Inflammatory macrophage treated with lipopolysaccharide for 4 hours (primary cell): ENCODE data around the gene SEPTIN11.
"Not testable (repeated sequence)": the region's sequence is repeated elsewhere in the genome, so short reads cannot be mapped to it uniquely, and the experiment has no call there.

Experiments used
- DNase-seq: peaks from one replicate; pipeline ENCODE4 v3.0.0-alpha.2; 2020

The SEPTIN11 gene

DNA sequence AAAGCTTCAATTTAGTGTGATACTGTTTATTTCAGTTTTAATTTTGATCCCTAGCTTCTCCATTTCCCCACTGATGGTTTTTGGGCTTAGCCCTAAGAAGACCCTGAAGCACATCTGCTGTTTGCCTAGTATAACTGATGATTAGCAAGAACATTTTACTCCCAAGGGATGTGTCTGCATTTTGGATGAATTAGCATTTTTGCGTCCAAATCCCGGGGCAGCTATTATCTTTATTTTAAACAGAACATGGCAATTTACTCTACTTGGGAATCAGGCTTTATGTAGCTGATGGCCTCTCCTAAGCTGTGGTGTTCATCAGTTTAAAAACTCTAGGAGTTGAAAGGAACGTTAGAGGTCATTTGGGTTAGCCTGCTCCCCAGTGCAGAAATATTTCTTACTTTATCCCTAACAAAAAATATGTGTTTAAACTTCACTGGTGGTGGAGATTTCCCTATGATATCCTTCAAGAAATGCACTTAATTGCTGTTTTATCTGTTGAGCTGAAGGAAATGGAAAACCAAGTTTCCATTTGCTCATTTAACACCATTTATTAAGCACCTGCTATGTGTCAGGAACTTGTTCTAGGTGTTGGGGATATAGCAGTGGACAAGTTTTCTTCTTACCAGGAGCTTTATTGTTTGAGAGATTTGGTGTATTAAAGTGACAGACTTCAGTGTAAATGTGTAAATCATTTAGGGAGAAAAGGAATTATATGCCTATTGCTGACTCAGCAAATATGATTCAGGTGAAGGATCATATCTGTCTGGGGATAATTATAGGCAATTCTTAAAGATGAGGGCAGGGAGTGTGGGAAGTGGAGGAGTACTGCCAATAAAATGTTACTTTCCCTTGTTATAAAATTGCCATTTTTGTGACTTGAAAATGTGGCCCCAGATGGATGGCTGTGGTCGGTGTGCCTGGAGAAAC, 3.4 kb downstream of the SEPTIN11 start:
- DNase-seq: no peak

DNA sequence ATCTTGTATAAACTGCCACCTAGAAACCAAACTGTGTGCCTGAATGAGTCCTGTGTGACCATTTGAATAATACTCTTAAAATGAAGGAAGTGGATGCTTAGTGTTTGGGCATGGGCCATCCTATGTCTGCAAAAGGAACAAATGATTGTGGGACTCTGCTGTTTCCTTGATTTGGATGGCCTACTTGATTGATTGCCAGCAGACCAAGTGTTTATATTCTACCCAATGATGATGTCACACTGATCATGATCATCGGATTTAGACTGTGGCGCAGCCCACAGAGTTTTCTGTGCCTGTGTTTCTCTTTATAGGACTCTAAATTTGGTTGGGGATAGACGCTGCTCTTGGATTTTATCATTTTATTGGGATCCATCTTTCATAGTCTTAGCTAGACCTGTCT, 4.4 kb downstream of the SEPTIN11 start:
- no peak for DNase-seq

DNA sequence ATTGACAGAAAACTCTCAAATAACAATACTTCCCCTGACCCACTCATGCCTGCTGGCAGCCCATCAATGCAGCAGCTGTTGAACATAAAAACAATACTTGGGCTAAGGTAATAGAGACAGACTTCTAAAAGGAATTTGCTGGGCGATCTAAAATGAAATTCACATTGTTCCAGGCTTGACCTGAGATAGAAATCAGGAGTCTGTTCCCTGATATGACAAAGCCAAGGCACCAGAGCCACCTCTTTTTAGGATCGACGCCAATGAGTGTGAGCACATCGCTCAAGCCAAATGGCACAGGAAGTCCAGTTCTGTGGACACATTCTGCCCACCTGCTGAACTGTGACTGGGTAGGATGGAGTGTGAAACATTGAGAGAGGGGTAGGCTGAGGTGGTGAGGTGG, 4.9 kb downstream of the SEPTIN11 start:
- DNase-seq: no peak

DNA sequence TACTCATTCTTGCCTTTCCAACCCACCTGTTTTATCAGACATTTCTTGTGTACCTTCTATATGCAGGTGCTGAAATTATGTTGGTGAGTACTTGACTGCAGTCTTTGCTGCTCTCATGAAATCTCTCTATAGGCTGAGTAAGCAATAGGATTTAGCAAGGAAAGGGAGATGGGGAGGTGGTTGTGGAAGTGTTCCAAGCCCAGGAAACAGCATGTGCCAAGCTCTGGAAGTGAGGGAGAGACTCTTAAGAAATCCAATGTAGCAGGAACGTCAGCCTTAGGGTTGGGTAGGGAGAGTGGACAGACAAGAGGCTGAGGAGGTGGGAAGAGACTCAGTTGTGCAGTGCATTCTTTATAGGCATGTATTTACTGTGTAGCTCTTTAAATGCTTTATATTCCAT, 5.6 kb downstream of the SEPTIN11 start:
- no peak for DNase-seq

DNA sequence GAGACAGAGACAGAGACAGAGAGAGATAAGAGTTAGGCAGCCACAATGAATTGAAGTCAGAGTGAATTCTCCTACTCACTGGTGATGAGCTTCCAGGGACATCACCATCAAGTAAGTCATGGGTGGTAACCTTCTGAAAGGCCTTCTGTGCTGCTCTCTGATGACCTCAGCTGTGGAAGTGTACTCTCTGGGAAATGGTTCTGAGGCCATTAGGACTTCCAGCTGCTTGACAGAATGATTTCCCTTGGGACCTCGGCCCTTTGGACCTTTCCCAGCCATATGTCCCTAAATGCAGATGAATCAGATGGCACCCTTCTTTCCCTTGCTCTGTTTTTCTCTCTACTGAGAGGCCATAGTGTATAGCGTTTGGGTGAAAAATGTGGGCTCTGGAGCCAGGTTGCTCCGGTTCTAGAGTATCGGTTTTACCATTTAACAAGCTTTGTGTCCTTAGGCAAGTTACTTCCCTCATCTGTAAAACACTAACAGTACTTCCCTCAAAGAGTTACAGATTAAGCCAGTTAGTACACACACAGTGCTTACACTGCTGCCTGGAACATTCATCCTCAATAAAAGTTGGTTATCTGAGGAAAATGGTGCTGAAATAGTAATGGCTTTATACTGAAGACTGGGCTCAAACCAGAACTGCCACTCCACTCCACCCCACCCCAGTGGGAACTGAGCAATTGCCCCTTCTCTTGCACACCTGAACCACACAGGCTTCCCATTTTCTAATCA, 7.6 kb downstream of the SEPTIN11 start:
- no peak for DNase-seq

DNA sequence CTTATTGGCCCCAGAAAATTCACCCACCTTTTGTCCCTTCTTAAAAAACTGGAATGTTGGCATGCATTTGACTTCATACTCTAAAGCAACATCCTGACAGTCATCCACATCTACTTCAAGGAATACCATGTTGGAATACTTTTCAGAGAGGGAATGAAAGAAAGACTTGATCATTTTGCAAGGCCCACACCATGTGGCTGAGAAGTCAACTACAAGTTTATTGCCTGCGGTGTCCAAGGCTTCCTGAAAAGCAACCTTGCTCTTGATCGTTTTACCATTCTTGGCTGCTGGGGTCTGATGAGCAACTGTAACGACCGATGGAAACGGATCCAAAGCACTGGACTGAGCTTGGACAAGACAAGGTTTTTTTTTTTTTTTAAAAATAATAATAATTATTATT, 9.3 kb downstream of the SEPTIN11 start:
- DNase-seq: no peak

DNA sequence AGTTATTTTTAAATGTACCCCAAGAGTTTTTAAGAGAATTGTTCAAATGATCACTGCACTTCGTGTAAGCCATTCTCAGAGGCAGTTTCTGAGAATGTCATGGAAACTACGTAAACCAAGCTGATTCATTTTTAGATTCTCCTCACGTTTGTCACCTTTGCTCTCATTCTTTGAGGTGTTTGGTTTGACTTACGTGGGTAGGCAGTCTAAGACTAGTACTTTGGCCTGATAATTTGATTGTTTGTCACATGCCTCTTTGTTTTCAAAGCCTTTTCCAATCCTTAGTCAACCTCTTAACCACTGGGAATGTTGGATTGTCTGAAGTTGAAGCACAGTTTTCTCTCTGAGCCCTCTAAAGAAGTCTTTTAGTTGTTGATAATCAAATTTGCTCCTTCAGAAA, 10.5 kb downstream of the SEPTIN11 start:
- DNase-seq: no peak

DNA sequence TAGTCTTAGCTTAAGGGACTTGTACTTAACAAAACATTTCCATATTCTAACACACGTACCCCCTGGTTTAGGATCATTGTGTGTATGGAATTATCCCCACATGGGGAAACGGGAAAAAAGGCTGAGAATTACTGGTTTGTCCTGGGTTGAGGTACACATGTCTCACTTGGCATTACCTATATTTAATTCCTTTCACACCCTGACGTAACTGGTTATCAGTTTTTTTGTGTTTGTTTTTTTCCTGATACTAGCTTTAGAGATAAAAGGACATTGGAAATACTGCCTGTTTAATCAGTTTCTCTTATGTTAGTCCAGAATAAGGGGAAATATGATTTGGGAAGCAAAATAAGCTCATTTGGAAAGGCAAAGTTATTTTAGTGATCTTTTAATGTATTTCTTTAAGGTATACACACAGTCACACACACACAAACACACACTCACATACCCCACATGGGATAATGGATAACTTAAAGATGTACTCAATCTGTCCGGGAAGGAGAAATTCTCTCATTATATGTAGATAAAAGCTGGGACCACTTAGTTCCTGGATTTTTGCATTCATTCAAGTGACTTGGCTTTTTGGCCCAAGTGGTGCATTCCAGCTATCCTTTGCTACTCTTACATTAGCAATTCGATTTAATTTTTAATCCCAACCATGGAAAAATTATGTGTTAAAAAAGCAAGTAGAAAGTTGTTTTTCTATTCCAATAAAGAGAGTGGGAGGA, 13.0 kb downstream of the SEPTIN11 start:
- DNase-seq: no peak

DNA sequence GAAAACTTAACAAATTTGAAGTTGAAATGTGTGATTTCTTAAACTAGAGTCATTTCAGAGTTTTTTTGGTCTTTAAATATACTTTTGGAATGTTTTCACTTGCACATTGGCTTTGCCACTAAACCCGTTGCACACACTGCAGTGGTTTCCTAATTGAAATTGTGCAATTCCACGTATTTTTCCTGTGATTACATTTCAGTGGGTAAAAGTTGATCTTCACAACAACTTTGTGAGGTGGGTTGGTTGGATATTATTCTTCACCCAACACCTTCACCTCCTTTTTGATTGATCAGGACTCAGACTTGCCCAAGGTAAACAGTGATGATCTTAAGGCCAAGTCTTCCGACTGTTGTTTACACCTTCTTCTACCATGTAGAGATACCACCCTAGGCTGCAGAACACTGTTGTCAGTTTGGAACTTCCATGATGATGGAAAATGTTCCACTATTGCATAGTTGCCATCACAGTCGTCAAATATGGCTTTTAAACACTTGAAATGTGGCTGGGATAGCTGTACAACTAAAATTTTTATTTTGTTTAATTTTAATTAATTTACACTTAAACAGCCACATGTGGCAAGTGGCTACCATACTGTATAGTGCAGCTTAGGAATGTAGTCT, 13.7 kb downstream of the SEPTIN11 start:
- DNase-seq: peak; percentile 36

DNA sequence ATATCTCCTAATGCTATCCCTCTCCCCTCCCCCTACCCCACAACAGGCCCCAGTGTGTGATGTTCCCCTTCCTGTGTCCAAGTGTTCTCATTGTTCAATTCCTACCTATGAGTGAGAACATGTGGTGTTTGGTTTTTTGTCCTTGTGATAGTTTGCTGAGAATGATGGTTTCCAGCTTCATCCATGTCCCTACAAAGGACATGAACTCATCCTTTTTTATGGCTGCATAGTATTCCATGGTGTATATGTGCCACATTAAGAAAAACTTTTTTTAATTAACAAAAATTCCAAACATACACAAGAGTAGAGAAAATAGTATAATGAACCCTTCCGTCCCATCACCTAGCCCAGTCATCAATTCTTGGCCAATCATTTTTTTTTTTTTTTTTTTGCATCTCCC, 14.4 kb downstream of the SEPTIN11 start:
- not testable (repeated sequence) for DNase-seq

DNA sequence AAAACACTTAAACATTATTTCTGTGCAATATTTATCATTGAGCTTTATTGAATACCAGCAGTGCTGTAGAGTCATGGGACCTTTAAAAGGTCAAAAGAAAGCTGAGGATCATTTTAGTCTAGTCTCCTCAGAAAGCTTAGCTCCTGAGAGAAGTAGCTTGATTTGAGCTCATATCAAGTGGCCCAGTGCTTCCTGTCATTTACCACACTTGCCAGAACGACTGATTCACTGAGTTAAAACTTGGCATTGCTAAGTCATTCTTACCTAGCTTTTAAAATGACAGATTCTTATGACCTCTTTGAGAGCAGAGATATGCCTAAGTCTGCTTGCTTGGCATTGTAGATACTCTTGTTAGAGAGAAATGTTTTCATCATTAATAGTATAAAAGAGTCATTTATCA, 15.2 kb downstream of the SEPTIN11 start:
- DNase-seq: no peak

DNA sequence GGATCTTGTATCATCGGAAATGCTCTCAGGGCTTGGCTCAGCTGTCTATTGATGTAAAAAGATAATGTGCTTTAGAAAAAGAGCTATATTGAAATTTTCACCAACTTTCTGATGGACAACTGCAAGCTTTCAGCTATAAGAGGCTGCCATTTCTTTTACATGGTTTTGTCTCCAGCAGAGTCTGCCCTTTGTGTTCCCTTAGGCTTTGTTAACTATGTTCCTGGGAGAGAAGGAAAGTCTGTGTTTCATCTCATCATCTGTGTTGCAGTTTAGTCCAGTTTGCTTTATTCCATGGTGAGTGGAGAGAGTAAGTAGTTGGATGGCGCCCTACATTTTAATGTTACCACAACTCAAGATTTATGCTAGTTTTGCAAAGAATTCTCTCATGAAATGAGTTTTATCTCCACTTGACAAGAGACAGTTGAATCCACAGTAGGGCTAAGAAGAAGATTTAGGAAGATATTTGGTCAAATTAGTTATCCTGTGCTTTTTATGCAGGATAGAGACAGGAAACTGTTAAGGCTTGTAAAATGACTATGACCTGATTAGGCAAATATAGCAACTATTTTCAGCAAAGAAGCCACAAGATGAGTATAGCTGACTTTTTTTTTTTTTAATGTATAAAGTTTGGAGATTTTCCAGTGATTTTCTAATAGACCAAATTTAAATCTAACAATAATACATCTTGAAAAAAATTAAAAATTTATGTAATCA, 16.5 kb downstream of the SEPTIN11 start:
- no peak for DNase-seq

DNA sequence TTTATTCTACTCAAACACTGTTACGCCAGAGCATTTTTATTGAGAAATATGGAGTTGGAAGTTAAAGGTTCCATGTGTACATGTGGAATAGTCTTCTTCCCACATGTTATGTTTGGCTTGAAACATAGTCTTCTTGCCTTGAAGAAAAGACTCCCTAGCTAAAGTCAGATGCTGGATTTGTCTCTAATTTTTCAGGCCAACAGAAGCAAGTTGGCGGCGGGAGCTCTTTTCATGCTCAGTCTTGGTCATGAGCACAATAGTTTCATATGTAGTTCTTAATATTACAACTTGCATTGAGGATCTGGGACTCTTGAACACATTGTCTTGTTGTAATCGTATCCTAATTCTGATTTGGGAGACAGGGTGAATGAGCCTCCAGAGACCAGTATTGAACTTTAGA, 19.4 kb downstream of the SEPTIN11 start:
- no peak for DNase-seq

DNA sequence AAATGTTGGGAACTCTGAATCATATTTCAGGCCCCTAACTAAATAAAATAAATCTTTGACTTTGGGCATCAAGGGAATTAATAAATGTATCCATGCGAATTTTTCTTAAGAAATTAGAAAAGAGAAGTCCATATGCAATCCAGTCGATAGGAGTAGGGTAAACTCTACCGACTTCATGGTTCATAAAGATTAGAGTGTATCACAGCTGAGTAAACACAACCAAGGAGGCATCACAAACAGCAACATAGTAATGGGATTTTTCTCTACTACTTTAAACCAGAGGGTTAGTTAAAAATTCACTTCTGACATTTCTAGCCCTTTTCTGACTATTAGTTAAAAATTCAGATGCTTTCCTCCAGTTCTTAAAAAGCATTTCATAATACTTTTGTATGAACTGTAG, 19.9 kb downstream of the SEPTIN11 start:
- no peak for DNase-seq

DNA sequence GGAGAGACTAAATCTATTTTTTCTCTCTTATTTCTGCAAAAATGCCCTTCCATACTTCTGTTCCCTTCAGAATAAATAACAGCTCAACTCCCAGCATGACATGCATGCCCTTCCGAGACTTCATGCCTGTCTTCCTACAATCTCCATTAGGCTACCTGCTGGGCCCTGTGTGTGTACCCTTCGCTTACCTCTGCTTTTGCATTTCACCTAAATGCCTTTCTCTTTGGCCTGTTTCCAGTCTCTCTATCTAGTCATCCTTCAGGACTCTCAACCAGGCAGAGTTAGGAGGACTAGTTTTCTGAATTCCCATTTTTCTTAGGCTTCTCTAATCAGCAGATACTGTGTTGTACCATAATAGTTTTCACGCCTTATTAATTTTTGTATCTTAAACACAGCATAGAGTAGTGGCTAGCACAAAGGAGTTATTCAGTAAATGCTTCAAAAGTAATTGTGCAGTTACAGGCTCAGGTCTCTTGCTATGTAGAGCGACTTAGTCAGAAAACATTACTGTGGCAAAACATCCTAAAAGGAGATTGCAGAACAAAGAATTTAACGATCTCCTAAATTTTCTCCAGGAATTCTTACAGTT, 20.5 kb downstream of the SEPTIN11 start:
- no peak for DNase-seq

DNA sequence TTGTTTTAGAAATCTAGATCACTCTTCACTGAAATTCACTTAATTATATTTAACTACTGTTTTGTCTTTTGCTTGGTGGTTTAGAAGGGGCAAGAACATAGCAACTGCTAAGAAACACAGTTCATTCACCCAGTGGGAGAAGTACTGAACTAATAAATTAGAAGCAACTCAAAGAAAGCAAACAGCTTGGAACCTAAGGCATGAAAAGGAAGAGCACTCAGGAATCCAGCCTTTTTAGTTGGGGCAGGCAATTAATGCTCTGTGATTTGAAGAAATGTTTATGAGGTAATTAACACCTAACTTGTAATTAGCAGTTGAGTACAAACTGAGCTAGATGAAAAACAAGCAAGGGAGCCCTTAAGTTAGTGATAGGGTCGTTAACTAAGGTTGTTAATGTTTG, 22.8 kb downstream of the SEPTIN11 start:
- DNase-seq: no peak

DNA sequence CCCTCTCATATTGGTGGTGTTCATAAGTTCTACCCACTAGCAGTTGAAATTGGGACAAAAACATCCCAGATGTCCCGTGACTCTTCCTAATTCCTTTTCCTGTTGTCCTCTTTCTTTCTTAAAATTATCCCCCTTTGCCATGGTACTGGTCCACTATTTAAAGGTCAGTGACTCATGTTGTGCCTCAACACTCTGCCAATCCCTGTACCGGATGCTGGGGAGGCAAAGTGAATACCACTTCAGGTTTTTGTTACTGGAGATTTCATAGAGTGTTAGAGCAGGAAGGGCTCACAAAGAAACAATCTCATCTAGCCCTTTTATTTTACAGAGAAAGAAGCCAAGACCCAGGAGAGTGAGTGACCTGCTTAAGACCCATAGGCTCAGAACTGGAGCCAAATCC, 24.6 kb downstream of the SEPTIN11 start:
- DNase-seq: no peak

DNA sequence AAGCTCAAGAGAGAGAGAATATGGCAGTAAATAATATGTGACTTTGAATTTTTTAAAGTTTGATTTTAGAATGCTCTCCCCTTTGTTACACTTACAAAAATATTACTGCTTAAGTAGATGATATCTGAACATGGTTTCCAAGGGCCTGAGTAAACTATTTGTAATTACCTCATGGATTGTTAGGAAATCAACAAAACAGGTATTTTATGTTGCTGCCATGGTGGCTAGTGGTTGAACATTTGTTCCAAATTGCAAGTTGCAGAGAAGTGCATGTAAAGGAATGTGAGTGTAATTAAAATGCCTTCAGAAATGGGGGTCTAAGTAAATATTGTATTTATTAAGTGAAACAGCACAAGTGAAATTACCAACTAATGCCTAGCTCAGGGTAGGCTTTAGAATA, 27.6 kb downstream of the SEPTIN11 start:
- no peak for DNase-seq

DNA sequence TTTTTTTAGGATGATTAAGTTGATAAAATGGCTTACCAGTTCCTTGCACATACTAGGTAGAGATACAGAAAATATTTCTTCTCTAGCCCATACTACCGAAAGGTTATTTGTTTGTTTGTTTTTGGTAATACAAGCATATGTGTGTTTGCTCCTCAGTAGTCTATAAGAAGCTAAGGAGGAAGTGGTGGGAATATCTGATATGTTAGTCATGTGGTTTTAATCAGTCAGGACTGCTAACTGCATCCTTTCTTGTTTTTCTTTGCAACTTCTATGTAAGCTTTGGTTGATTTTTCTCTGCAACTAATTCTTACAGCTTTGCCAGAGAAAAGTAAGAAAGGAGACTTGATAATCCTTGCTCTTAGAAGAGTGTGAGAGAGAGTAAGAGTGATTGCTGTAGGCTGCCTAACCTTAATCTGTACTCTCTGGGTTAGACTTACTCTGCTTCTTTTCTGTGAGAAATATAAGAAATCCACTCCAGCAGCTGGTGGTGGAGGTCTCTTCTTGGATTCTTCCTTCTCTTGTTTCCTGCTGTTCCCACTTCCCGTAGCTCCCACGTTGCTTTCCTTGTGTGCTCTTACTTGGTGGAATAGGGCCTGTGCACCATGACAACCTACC, 28.3 kb downstream of the SEPTIN11 start:
- no peak for DNase-seq

DNA sequence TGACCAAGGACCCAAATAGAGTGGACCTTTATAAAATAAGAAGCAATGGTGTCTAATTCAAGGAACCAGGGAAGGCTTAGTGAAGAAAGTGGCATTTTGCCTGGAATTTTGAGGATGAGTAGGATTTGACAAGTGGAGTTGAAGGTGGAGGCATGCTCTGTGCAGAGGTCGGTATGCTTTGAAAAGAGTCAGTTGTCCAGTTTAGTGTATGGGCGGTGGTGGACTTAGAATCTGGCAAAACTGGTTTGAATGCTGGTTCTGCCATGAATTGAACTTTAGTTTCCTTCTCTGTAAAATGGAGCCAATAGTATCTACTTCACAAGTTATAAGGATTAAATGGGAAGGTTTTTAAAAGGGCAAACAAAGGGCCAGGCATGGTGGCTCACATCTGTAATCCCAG, 29.7 kb downstream of the SEPTIN11 start:
- no peak for DNase-seq

DNA sequence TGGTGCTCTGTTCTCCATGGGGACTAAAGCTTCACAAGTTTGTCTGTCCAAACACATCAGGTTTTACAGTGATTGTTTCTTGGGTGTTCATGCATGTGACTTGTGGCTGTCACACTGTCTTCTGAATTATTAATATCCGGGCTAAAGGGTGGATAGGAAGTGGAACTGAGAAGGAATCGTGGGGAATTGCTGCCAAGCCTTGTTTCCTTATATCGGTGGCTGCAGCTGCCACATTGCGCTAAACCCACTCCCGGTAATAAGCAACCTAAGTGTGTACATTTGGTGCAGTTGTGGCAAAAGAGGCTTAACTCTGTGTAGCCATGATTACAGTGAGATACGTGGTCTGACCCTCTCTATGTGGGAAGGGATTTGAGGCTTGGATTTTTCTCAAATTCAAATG, 30.7 kb downstream of the SEPTIN11 start:
- DNase-seq: peak; percentile 58

DNA sequence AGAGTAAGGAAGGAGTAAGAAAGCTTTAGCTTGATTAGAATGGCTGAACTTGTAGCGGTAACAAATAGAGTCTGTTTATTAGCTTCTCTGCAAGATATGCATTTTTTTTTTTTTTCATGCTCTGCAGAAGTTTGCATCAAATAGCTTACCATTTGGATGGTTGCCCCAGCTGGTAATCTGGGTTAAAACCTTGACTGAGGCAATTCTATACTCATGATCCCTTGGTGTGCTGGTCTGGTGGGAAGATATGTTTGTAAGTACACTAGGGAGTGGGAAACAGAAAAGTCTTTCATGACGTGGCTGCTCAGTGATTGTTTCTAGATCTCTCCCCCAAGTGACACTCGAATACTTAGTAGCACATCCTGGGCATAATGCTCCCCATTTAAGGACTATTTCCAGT, 32.1 kb downstream of the SEPTIN11 start:
- DNase-seq: no peak
